Measurements from ENCODE around the gene SLITRK3.

Gene SLITRK3, protein sequence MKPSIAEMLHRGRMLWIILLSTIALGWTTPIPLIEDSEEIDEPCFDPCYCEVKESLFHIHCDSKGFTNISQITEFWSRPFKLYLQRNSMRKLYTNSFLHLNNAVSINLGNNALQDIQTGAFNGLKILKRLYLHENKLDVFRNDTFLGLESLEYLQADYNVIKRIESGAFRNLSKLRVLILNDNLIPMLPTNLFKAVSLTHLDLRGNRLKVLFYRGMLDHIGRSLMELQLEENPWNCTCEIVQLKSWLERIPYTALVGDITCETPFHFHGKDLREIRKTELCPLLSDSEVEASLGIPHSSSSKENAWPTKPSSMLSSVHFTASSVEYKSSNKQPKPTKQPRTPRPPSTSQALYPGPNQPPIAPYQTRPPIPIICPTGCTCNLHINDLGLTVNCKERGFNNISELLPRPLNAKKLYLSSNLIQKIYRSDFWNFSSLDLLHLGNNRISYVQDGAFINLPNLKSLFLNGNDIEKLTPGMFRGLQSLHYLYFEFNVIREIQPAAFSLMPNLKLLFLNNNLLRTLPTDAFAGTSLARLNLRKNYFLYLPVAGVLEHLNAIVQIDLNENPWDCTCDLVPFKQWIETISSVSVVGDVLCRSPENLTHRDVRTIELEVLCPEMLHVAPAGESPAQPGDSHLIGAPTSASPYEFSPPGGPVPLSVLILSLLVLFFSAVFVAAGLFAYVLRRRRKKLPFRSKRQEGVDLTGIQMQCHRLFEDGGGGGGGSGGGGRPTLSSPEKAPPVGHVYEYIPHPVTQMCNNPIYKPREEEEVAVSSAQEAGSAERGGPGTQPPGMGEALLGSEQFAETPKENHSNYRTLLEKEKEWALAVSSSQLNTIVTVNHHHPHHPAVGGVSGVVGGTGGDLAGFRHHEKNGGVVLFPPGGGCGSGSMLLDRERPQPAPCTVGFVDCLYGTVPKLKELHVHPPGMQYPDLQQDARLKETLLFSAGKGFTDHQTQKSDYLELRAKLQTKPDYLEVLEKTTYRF

DNA sequence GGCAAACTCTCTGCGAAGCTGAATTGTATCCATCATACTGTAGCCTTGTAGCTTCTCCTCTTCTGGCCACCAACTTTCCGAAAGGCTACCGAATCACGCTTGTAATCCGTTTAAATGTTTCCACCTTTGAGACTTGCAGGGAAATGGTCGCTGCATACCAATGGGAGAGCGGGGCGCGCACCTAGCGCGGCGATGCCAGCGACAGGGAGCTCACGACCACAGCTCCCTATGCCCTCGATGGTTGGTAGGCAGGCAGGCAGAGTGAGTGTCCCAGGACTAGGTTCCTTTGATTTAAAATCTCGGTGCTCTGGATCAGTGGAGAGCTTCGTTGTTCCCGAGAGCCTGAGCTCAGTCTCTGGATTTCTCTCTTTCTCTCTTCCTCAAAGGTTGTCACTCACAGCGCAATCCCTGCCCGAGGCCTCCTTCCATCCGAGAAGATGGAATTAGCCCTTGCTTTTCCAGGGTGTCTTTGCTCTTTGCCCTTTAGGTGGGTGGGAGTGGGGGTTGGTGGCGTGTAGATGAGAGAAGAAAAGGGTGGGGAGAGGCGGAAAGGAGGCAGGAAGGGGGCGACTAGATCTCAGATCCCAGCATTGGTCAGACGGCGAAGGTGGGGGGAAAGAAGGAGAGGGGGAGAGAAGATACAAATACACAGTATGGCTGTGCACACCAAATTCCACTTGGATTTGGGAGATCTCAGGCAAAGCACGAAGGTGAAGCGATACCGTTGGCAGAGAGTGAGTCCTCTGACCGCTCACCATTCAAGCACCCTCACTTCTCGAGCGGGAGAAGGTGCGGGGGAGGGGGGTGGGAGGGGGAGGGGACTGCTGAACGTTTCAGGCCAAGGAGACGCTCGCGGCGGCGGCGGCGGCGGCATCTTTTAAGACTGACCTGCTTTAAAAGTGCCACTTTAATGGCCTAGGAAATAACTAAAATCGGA is at the start of gene SLITRK3:
TSS of gene SLITRK3 (minus strand) at position 745 of the 937 bp plus-strand sequence. CDS start 5,554 bp downstream, outside the sequence.
- Histone ChIP-seq H3K27me3 (ENCODE audit: insufficient read depth, poor library complexity, severe bottlenecking) (peaks cover 88% of the 10 kb centered on the region), H3K4me1 (ENCODE audit: insufficient read depth, poor library complexity, severe bottlenecking) (no peaks in the 10 kb centered on the region), H3K9me3 (ENCODE audit: severe bottlenecking) (no peaks in the 10 kb centered on the region), H3K4me3 (ENCODE audit: severe bottlenecking) (peak within 1 kb of the TSS; percentile 7), H3K36me3 (ENCODE audit: low read depth) (no peaks in the 10 kb centered on the region), H3K27ac (ENCODE audit: poor library complexity, severe bottlenecking) (no peak within 1 kb of the TSS)
- DNase-seq (ENCODE audit: low spot score), result no peak
- TF ChIP-seq, protein P1, sequence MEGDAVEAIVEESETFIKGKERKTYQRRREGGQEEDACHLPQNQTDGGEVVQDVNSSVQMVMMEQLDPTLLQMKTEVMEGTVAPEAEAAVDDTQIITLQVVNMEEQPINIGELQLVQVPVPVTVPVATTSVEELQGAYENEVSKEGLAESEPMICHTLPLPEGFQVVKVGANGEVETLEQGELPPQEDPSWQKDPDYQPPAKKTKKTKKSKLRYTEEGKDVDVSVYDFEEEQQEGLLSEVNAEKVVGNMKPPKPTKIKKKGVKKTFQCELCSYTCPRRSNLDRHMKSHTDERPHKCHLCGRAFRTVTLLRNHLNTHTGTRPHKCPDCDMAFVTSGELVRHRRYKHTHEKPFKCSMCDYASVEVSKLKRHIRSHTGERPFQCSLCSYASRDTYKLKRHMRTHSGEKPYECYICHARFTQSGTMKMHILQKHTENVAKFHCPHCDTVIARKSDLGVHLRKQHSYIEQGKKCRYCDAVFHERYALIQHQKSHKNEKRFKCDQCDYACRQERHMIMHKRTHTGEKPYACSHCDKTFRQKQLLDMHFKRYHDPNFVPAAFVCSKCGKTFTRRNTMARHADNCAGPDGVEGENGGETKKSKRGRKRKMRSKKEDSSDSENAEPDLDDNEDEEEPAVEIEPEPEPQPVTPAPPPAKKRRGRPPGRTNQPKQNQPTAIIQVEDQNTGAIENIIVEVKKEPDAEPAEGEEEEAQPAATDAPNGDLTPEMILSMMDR (IDR thresholded peaks at IDR 0.05; ENCODE audit: poor library complexity, severe bottlenecking), result no peak
- no peak for ATAC-seq (ENCODE audit: low read depth)

DNA sequence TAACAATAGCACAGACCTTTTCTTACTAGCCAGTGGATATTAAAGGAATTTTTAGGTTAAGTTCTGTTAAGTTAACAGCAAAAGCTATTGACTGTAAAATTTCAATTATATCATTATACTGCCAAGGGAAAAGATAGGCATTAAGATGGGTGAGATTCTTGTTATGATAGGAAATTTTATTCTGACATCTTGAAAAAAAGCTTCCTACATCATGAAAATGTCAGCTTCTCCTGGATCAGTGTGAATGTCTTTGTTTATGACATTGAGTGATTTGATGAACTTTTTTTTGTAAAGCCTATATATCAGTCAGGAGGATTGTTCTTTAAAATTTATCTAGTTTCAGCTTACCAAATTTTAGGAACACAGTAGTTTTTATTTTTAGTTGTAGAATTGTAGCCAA is 47.4 kb upstream of the SLITRK3 start:
- H3K27me3 ChIP-seq (ENCODE audit: insufficient read depth, poor library complexity, severe bottlenecking), result no peaks in the 10 kb centered on the region
- no peak for DNase-seq (ENCODE audit: low spot score)
- H3K4me3 ChIP-seq (ENCODE audit: severe bottlenecking), result no peak overlapping the region
- no peaks in the 10 kb centered on the region for H3K4me1 ChIP-seq (ENCODE audit: insufficient read depth, poor library complexity, severe bottlenecking)
- no peaks in the 10 kb centered on the region for H3K9me3 ChIP-seq (ENCODE audit: severe bottlenecking)
- no peaks in the 10 kb centered on the region for H3K36me3 ChIP-seq (ENCODE audit: low read depth)
- ATAC-seq (ENCODE audit: low read depth), result no peak
- H3K27ac ChIP-seq (ENCODE audit: poor library complexity, severe bottlenecking), result no peak overlapping the region
- TF ChIP-seq, protein P1 (IDR thresholded peaks at IDR 0.05; ENCODE audit: poor library complexity, severe bottlenecking), result no peak

DNA sequence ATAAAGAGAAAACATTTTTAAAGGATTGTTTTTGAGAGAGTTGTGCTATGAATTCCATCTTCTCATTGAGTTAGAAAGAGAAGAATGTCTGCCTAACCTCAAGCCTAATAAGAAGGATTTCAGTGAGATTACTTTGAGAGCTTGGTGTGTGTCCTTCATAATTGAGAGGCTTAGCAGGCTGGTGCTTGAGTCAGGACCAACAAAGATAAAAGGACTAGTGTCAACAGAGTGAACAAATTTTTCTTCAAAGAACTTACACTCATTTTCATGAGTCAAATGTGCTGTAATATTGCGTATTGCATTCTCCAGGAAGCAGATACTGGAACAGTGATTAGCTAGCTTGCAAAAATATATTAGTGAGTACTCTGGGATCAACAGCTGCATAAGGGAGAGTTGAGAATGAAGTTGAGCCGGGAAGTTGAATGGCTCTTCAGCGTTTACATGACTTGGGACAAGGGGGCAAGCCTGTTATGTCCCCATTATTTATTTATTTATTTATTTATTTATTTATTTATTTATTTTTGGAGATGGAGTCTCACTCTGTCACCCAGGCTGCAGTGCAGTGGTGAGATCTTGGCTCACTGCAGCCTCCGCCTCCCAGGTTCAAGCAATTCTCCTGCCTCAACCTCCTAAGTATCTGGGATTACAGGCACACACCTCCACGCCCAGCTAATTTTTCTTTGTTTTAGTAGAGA is 37.5 kb upstream of the SLITRK3 start:
- Histone ChIP-seq H3K9me3 (ENCODE audit: severe bottlenecking) (no peaks in the 10 kb centered on the region), H3K27ac (ENCODE audit: poor library complexity, severe bottlenecking) (no peak overlapping the region), H3K4me1 (ENCODE audit: insufficient read depth, poor library complexity, severe bottlenecking) (no peaks in the 10 kb centered on the region), H3K27me3 (ENCODE audit: insufficient read depth, poor library complexity, severe bottlenecking) (no peaks in the 10 kb centered on the region), H3K4me3 (ENCODE audit: severe bottlenecking) (no peak overlapping the region), H3K36me3 (ENCODE audit: low read depth) (no peaks in the 10 kb centered on the region)
- TF ChIP-seq, protein P1 (IDR thresholded peaks at IDR 0.05; ENCODE audit: poor library complexity, severe bottlenecking), result no peak
- DNase-seq (ENCODE audit: low spot score) (no peak), ATAC-seq (ENCODE audit: low read depth) (peak; percentile 17; the same call in 1 of the 3 replicates)

DNA sequence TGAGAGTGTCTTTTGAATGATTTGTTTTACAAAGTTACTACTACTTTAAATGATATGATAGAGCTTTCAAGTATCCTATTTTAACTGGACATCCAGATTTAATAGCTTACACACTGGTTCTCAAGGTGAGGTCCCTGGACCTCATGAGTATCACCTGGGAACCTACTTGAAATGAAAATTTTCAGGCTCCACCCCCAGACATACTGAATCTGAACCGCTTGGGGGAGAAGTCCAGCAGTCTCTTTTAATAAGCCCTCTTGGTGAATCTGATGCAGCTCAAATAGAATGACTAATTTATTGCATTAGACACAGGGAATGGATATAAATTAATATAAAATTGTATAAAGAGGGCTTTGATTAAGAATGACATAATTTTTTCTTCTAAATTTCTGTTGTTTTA is 29.4 kb upstream of the SLITRK3 start:
- Histone ChIP-seq H3K27me3 (ENCODE audit: insufficient read depth, poor library complexity, severe bottlenecking) (no peaks in the 10 kb centered on the region), H3K27ac (ENCODE audit: poor library complexity, severe bottlenecking) (no peak overlapping the region), H3K9me3 (ENCODE audit: severe bottlenecking) (no peaks in the 10 kb centered on the region), H3K4me1 (ENCODE audit: insufficient read depth, poor library complexity, severe bottlenecking) (no peaks in the 10 kb centered on the region), H3K36me3 (ENCODE audit: low read depth) (no peaks in the 10 kb centered on the region), H3K4me3 (ENCODE audit: severe bottlenecking) (no peak overlapping the region)
- DNase-seq (ENCODE audit: low spot score), result no peak
- ATAC-seq (ENCODE audit: low read depth), result peak; percentile 57; the same call in 1 of the 3 replicates
- TF ChIP-seq, protein P1 (IDR thresholded peaks at IDR 0.05; ENCODE audit: poor library complexity, severe bottlenecking), result peak; percentile 8

Measured in RWPE2 (cell line).